Measurements from ENCODE around the gene CITED4.

Gene CITED4

GRCh38 chr1:40834968-40835545, 27.1 kb downstream of the CITED4 start:
- DNase-seq (ENCODE audit: low read depth) = no peak

DNA sequence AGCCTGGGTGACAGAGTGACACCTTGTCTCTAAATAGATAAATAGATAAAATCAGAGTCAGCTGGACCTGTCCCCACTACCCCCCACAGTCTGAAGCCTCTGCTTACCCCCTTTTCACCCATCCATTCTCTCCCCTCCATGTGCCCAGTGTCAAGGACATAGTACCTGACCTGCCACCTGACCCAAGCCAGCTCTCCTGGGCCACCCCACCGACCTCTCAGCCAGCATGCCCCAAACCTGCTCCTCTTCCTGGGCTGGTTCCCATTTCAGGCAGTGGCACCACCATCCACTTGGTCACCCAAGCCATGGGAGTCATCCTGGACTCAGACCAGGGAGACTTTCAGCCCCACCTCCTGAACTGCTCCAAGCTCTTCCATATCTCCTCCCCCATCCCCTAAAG, 28.2 kb downstream of the CITED4 start:
- no peak for DNase-seq (ENCODE audit: low read depth)

DNA sequence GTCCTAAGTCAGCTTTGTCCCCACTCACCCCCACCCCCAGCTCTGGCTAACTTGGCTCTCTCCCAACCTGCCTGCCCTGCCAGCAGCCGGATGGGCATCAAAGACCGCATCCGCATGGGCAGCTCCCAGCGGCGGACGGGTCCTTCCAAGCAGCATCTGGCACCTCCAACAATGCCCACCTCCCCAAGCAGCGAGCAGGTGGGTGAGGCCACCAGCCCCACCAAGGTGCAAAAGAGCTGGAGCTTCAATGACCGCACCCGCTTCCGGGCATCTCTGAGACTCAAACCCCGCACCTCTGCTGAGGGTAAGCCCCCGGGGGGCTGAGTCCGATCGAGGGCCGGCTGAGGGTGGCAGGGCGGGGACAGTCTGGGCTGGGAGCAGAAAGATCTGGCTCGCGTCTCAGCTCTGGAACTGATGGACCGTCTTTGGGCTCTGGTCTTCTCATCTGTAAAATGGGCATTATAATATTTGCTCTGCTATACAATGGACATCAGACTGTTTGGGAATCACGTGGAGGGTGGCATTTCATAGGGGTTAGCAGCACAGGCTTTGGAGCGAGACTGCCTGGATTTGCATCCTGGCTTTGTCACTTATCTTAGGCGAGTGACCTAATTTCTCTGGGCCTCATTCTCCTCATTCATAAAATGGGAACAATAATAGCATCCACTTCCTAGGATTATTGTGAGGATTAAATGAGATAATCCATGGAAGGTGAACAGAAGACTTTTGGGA, 31.0 kb downstream of the CITED4 start:
- no peak for DNase-seq (ENCODE audit: low read depth)

DNA sequence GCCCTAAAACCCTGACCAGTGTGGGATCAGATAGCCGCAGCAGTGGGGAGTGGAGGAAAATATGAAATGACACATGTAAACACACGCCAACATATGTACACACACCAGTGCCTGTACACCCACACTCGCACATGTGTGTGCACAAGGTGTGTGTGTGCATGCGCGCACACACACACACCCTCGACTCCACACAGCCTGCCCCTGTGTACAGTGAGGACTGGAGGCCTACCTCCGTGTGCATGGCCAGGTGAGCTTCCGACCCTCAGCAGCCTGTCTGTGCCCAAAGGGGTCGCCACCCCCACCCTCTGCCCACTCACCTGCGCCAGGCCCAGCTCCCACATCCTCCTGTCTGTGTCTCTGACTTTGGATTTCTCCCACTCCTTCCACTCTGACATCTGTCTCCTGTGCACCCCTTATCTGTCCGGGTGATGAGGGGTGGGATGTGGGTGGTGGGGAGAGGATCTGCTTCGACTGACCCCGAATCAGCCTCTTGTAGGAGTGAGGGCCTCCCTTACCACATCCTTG, 31.7 kb downstream of the CITED4 start:
- no peak for DNase-seq (ENCODE audit: low read depth)

DNA sequence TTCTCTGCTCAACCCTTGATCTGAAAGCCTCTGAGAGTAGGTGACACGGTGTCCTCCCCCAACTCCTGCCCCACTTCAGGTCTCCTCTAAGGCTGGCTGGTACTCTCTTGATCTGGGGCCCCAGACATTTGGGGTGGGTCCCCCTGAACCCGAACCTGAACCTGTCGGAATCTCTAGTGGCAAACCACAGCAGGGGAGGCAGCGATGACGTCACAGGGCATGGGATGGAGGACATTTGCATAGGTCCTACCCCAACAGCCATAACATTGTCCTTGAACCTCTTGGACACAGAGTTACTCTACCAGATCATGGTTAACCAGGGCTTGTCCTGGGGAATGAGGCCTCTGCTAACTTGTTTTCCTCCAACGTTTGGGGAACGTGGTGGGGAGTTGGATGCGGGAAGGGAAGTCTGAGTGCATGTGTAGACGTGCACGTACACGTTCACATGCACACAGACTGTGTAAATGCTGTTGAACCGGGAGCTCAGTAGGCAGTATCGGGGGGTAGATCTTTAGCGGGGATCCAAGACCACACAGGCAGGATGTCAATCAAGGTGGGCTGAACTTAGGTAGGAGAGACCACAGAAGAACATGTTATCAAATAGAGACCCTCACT, 32.4 kb downstream of the CITED4 start:
- DNase-seq (ENCODE audit: low read depth) = no peak

DNA sequence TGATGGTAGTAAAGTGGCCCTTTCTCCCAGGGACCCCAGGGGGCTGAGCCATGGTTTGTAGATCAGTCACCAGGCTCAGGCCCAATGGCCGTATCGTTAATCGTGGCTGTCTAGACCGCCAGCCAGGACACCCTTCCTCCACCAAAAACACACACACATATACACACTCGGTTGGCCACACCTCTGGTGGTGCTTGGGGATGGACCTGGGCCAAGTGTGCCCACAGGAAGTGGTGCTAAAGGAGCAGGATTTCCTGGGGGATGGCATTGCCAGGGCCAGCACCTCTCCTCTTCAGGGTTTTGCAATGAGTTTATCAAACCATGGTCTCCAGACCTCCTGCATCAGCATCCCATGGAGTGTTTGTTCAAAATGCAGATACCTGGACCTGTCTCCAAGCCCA, 36.2 kb downstream of the CITED4 start:
- no peak for DNase-seq (ENCODE audit: low read depth)

- peak; percentile 72 for DNase-seq (ENCODE audit: low read depth)
Observed at GRCh38 chr1:40825435-40825788, 36.8 kb downstream of the CITED4 start.

DNA sequence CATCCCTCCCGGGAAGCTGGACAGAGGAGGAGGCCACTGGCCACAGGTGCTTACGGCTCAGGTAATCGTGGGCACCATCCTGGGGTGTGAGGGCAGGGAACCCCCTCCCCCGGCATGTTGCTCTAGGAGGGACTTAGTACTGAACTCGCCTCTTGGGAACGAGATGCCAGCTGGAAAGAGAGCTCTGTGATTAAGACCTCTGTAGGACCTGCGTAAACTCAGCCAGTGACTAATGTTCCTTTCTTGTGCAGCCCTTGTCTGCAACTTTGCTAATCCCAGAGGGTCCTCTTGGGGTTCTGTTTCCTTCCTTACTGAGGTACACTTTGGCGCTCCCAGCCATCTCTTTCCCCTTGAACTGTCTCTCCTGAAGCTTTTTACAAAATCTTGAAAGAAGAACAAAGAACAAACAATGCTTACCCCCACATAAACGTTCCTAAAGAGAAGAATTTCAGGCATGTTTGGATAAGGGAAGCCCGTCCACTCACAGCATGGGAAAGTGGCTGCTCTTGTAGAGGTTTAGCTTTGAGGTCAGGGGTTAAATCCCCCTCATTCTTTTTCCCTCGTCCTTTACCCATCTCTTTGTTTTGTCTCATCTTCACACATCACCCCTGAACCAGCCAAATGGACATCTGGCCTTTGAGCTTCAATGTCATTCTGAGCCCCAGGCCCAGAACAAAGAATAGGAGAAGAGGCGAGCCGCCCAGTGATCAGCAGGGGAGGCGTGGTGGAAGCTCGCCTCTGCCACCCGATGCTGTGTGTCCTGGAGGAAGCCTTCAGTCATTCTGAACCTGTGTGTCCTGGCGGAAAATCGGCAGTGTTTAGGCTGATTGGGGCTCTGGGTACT, 37.4 kb downstream of the CITED4 start:
- DNase-seq (ENCODE audit: low read depth) = no peak

DNA sequence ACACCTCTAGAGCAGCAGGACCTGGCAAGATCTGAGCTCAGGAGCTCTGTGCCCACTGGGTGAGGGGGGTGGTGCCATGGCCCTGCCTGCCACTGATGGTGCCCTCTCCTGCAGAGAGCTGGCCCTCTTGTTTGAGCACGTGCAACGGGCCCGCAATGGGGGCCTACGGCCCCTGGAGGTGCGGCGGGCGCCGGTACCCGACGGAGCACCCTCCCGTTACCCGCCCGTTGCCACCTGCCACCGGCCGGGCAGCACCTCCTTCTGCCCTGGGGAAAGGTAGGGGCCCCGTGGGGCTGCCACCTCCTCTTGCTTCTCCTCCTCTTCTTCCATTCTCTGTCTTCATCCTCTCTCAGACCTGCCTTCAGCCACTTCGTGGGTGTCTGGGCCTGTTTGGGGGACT, 38.2 kb downstream of the CITED4 start:
- DNase-seq (ENCODE audit: low read depth) = no peak

DNA sequence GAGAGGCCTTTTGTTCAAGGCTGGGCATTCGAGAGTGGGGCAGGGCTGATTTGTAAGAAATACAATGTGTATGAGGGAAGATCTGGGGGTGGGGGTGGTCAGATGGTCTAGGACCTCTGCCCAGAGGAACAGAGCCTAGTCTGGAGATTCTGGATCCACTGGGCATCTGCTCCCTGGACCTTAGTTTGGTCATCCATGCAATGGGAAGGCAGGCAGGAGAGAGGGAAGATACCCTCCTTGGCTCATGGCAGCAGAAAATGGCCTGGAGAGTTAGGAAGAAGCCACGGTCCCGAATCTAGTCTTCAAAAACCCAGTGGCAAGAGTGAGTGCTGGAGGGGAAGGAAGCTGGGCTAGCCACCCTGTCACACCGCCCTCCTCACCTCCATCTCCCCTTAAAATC, 38.8 kb downstream of the CITED4 start:
- DNase-seq (ENCODE audit: low read depth) = no peak

DNA sequence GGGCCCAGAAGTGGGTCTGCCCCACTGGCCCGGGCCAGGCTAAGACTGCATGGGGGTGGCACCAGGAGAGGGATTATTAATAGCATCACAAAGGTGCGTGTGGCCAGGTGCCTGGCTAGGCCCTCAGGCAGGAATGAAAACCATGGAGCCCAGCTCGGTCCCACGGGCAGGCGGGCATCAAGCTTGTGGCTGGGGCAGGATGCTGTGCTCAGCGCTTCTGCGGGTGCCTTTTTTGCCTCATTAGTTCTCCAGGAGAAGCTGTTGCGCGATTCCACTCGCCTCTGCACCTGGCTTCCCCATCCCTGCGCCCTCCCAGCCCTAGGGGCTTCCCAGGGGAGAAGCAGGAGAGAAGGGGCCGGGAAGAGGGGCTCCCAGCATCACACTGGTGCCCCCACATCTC, 39.3 kb downstream of the CITED4 start:
- DNase-seq (ENCODE audit: low read depth) = no peak

GRCh38 chr1:40820911-40821693, 41.1 kb downstream of the CITED4 start:
- DNase-seq (ENCODE audit: low read depth) = peak; percentile 89

- peak; percentile 46 for DNase-seq (ENCODE audit: low read depth)
Observed at GRCh38 chr1:40820251-40820797, 41.8 kb downstream of the CITED4 start.

DNA sequence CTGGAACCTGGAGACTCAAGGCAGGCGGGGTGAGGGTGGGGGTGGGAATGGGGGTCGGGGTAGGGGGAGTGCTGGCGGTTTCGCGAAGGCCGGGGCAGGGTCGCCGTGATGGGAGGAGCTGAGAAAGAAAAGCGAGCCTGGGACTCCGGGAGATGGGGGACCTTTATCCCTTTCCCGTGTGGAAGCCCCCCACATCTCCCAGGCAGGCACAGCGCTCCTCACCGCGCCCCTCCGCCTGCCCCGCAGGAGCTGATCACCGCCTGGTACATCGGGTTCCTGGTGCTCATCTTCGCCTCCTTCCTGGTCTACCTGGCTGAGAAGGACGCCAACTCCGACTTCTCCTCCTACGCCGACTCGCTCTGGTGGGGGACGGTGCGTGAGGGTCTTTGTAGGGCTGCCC, 43.1 kb downstream of the CITED4 start:
- DNase-seq (ENCODE audit: low read depth) = no peak

- peak; percentile 27 for DNase-seq (ENCODE audit: low read depth)
Observed at GRCh38 chr1:40818264-40818961, 43.8 kb downstream of the CITED4 start.

GRCh38 chr1:40817791-40818263, 44.3 kb downstream of the CITED4 start:
- DNase-seq (ENCODE audit: low read depth) = no peak

GRCh38 chr1:40815420-40815819, 46.7 kb downstream of the CITED4 start:
- no peak for DNase-seq (ENCODE audit: low read depth)

Measured in CMK (cell line).